ENCODE data around the gene KCNJ3. TPM values are rescaled to one million over a fixed set of nuclear protein-coding genes. Genes with fewer than 3 reads are reported as not detected.

Gene KCNJ3
- total RNA-seq, 1 donor from 2014 or later: 4.2 TPM

DNA sequence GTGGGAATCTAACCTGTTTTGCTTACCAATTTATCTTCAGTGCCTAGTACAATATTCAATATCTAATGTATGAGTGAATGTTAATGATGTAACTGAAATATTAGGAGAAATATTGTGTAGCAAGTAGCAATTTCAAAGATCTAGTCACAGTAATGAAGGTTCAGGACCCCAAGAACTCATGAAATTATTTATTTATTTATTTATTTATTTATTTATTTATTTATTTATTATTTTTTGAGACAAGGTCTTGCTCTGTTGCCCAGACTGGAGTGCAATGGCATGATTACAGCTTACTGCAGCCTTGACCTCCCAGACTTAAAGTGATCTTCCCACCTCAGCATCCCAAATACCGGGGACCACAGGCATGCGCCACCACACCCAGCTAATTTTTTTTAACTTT lies 126.9 kb downstream of the KCNJ3 start:
- no peak overlapping the region for H3K27ac ChIP-seq
- no peak overlapping the region for H3K4me3 ChIP-seq
- no peaks in the 10 kb centered on the region for H3K36me3 ChIP-seq
- TF ChIP-seq POLR2A (IDR thresholded peaks at IDR 0.05): no peak
- no peaks in the 10 kb centered on the region for H3K27me3 ChIP-seq
- intact Hi-C loops (cut with DNase I): no loop called here
- DNase-seq (ENCODE audit: extremely low spot score in 2 of 2): no peak
- H3K4me1 ChIP-seq: no peaks in the 10 kb centered on the region
- peaks cover 3% of the 10 kb centered on the region for H3K9me3 ChIP-seq

DNA sequence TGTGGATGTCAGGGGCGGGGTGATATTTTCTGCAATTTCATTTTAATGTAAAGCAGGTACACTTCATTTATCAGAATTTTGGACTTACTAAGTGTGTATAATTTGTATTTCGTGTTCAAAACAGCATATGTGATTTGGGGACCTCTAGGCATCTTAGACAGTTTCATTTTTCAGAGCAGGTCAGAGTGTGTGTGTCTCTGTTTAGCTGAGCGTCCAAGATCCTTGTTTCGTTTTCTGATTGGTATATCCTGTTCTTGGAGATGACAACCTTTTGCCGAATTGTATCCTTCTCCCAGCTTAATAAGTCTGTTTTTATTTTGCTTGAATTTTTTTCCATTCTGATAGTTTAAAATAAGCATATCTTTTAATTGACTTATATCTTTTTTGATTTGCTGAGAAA lies 128.3 kb downstream of the KCNJ3 start:
- no peaks in the 10 kb centered on the region for H3K27me3 ChIP-seq
- no peak overlapping the region for H3K4me3 ChIP-seq
- H3K27ac ChIP-seq: no peak overlapping the region
- H3K36me3 ChIP-seq: no peaks in the 10 kb centered on the region
- no peaks in the 10 kb centered on the region for H3K4me1 ChIP-seq
- TF ChIP-seq POLR2A (IDR thresholded peaks at IDR 0.05) (no peak), POLR2AphosphoS5 (IDR thresholded peaks at IDR 0.05; ENCODE audit: insufficient read depth in 1 of 2, low read depth in 1 of 2) (no peak)
- TF ChIP-seq, protein P1, sequence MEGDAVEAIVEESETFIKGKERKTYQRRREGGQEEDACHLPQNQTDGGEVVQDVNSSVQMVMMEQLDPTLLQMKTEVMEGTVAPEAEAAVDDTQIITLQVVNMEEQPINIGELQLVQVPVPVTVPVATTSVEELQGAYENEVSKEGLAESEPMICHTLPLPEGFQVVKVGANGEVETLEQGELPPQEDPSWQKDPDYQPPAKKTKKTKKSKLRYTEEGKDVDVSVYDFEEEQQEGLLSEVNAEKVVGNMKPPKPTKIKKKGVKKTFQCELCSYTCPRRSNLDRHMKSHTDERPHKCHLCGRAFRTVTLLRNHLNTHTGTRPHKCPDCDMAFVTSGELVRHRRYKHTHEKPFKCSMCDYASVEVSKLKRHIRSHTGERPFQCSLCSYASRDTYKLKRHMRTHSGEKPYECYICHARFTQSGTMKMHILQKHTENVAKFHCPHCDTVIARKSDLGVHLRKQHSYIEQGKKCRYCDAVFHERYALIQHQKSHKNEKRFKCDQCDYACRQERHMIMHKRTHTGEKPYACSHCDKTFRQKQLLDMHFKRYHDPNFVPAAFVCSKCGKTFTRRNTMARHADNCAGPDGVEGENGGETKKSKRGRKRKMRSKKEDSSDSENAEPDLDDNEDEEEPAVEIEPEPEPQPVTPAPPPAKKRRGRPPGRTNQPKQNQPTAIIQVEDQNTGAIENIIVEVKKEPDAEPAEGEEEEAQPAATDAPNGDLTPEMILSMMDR (IDR thresholded peaks at IDR 0.05): no peak
- intact Hi-C loops (cut with DNase I): no loop called here
- no peaks in the 10 kb centered on the region for H3K9me3 ChIP-seq
- no peak for DNase-seq (ENCODE audit: extremely low spot score in 2 of 2)

DNA sequence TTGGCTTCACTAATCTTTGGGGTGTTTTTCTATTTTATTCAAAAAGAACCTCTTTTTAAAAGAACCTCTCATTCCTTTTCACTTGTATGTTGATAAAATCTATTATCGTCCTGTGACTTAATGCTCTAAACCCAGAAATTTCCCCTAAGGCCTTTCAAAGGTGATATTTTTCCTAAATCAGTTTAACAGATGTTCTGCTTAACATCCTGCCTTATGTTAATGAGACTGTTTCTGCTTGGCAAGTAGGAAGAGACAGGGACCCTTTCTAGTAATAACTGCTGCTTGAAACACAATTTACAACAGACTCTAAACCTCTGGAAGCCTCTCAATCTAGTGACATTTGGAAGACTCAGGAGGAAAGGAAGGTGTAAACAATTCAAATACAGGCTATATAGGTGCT lies 128.8 kb downstream of the KCNJ3 start:
- intact Hi-C loops (cut with DNase I): no loop called here
- H3K4me1 ChIP-seq: no peaks in the 10 kb centered on the region
- TF ChIP-seq, protein P1 (IDR thresholded peaks at IDR 0.05): no peak
- TF ChIP-seq POLR2AphosphoS5 (IDR thresholded peaks at IDR 0.05; ENCODE audit: insufficient read depth in 1 of 2, low read depth in 1 of 2) (no peak), POLR2A (IDR thresholded peaks at IDR 0.05) (no peak)

GRCh38 chr2:154832711-154833110 lies 134.2 kb downstream of the KCNJ3 start:
- intact Hi-C loops (cut with DNase I): no loop called here
- no peak for DNase-seq (ENCODE audit: extremely low spot score in 2 of 2)

More for the DNA sequence above, 128.8 kb downstream of the KCNJ3 start:
- Histone ChIP-seq H3K27me3 (no peaks in the 10 kb centered on the region), H3K9me3 (no peaks in the 10 kb centered on the region), H3K4me3 (no peak overlapping the region), H3K27ac (no peak overlapping the region), H3K36me3 (no peaks in the 10 kb centered on the region)
- DNase-seq (ENCODE audit: extremely low spot score in 2 of 2): no peak

DNA sequence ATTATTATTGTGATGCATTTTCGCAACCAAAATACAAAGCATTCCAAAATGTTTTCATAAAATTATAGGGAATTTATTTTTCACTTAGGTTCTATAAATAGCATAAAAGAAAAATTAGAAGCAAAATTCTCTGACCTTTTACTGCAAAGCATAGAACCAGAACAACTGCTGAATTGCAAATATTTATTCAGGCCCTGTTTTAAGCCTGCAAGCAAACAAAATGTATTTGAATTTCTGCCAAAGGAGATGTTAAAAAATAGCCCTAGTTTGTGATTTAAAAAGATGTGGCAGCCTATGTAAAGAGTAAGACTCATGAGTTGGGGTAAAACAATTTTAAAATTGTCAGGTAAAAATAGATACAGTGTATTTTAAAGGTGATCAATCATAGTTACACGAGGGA lies 138.1 kb downstream of the KCNJ3 start:
- H3K4me1 ChIP-seq: no peaks in the 10 kb centered on the region
- intact Hi-C loops (cut with DNase I): no loop called here
- TF ChIP-seq POLR2A (IDR thresholded peaks at IDR 0.05): no peak
- TF ChIP-seq POLR2AphosphoS5 (IDR thresholded peaks at IDR 0.05; ENCODE audit: insufficient read depth in 1 of 2, low read depth in 1 of 2): no peak
- TF ChIP-seq, protein P1 (IDR thresholded peaks at IDR 0.05): no peak

More at GRCh38 chr2:154832711-154833110, 134.2 kb downstream of the KCNJ3 start:
- no peaks in the 10 kb centered on the region for H3K36me3 ChIP-seq
- TF ChIP-seq POLR2A (IDR thresholded peaks at IDR 0.05): no peak
- TF ChIP-seq, protein P1 (IDR thresholded peaks at IDR 0.05): no peak
- no peak for TF ChIP-seq POLR2AphosphoS5 (IDR thresholded peaks at IDR 0.05; ENCODE audit: insufficient read depth in 1 of 2, low read depth in 1 of 2)
- H3K27me3 ChIP-seq: no peaks in the 10 kb centered on the region
- H3K9me3 ChIP-seq: no peaks in the 10 kb centered on the region
- no peak overlapping the region for H3K4me3 ChIP-seq
- no peaks in the 10 kb centered on the region for H3K4me1 ChIP-seq
- H3K27ac ChIP-seq: no peak overlapping the region

More for the DNA sequence above, 138.1 kb downstream of the KCNJ3 start:
- H3K4me3 ChIP-seq: no peak overlapping the region
- no peak for DNase-seq (ENCODE audit: extremely low spot score in 2 of 2)
- H3K27ac ChIP-seq: no peak overlapping the region
- no peaks in the 10 kb centered on the region for H3K9me3 ChIP-seq
- no peaks in the 10 kb centered on the region for H3K36me3 ChIP-seq
- no peaks in the 10 kb centered on the region for H3K27me3 ChIP-seq

Measured in vagina (tissue), 2 donors.